COR-L47 (cell line): ENCODE data around the gene ZBTB16.

Experiments
- DNase-seq: peaks from one replicate; lab custom pipeline; 2025; lab: John Stamatoyannopoulos, UW

The ZBTB16 gene

DNA sequence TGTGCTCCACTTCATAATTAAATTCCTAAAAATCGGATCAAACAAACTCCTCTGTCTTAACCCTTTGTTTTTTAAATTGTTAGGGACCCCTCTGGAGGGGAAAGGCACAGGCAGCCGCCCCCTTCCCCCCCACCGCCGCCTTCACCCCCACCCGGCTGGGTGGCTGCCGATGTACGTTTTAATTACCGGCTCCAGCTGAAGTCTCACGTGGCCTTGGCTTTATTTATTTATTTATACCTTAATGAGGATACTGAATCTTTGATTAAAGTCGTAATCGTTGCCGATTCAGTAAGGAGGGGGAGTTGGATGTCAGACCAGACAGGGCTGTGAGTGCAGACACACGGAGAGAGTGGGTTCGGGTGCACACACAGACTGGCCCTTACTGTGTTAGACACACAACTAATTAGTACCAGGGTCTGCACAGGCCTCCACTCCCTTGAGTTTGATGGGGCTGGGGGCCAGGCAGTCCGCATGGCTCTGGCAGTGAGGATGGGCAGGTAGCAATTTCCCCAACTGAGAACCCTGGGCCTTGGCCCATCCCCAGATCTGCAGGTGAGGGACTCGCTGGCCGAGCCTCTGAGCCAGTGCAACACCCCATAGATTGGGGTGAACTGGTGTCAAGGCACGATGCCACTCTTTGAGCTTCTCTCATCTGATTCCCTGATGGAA is 185.3 kb downstream of the ZBTB16 start:
- DNase-seq, result peak; percentile 17

DNA sequence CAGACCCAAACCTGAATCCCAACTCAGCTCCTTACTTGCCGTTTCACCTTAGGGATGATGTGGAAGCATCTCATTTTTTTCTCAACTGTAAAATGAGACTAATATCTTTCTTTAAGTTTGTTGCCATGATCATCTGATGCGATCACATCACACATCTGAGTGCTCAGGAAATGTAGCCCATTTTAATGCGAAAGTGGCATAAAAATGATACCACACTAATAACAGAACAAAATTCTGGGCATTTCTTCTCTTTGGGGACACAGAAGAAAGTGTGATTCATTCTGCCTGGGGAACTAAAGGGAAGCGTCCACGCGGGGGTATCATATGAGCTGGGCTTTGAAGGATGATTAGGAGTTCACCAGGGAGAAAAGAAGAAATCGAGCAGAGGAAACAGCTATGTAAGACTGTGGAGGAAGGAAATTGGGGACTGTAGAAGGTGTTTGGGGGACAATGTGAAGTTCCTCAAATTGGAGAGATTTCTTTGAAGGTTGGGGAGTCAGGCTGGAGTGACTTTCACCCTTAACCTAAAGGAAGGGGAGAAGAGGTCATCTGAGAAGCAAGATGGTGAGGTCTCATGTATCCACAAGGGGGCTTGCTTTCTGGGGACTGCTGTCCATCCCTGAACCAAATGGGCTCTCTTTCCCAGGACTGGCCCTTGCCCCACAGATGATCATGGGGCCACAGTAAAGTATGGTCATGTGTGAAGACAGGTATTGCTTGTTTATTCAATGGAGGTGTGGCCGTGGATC is 187.0 kb downstream of the ZBTB16 start:
- no peak for DNase-seq

DNA sequence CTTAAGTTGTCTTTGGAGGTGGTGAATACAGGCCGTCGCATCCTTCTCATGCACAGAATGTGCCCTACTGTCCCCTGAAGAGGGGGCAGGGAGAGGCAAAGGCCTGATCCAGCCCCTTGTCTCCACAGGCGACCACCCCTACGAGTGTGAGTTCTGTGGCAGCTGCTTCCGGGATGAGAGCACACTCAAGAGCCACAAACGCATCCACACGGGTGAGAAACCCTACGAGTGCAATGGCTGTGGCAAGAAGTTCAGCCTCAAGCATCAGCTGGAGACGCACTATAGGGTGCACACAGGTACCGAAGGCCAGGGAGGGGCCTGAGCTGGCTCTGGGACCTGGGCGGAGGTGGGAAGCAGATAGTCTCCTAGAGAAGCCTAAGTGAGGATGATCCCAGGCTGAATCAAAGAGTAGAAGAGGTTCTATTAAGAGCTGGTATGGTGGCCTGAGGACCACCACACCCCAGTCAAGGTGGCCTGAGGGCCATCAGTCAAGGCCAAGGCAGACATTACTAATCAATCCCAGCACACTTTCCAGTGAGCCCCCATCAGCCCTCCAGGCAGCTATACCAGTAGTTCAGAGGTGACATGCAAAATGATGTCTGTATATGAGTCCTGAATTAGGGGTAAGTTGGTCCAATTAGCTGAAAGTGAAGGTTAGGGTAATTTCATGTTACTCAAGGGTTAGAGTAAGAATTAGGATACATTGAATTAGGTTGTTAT is 187.7 kb downstream of the ZBTB16 start:
- DNase-seq, result no peak

DNA sequence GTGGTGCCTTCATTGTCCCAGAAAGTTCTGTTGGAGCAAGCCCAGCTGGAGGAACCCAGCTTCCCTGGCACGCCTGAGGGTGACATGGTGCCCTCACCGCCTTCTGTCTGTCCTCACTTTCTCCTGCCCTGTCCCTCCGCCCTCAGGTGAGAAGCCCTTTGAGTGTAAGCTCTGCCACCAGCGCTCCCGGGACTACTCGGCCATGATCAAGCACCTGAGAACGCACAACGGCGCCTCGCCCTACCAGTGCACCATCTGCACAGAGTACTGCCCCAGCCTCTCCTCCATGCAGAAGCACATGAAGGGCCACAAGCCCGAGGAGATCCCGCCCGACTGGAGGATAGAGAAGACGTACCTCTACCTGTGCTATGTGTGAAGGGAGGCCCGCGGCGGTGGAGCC is 190.7 kb downstream of the ZBTB16 start:
- no peak for DNase-seq

DNA sequence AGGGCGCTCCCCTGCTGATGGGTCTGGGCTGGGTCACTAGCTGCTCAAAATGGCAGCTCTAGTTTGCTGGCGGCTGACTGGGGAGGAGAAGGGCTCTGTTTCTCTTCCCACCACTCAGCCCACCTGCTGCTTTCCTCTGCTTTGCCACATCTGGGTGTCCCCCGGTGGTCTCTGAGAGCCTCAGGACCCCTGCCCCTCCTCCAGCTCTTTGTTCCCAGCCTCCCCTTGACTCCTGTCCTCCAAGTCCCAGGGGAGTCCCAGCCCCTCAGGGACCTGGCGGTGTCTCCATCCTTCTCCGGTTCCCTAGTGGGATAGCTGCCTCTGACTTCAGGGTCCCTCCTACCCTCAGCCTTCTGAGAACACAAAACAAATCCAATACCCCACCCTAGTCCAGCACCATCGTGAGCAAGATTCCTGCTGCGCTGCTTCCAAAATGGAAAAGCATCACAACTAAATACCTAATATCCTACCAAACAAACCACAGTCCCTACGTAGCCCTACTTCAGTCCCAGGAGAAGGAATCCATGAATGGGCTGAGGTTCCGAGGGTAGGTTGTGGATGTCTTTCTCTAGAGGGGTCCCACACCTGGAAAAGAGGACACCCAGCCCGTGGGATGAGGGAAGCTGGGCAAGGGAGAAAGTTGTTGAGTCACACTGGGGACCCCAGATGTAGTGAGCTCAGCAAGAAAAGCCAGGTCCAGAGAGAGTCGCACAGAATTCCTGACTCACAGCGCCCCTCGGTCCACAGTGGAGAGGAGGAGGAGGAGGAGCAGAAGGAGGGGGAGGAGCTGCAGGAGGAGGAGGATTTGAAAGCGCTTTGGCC is 191.7 kb downstream of the ZBTB16 start:
- DNase-seq, result no peak

DNA sequence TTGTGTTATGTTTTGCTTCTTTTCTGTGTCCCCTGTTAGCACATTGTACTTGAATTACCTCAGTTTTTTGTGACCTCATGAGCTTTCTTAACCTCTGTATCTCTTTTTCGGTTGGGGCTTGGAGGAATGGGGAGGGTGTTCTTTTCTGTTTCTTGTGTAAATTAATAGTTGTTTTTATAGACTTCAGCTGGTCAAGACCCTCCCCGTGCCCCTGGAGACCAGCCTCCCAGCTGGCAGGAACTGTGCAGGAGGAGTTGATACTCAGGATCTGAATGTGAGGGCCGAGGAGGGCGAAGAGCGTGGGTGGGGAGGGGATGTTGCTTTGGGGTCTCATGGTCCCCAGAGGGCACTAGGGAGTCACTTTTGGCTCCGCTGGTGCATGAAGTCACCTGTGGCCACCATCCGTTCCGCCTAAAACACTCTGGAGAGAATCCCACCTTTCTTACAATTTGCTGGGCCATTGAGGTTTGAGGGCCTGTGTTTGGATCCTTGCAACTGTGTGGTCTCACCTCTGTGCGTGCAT is 192.4 kb downstream of the ZBTB16 start:
- no peak for DNase-seq

DNA sequence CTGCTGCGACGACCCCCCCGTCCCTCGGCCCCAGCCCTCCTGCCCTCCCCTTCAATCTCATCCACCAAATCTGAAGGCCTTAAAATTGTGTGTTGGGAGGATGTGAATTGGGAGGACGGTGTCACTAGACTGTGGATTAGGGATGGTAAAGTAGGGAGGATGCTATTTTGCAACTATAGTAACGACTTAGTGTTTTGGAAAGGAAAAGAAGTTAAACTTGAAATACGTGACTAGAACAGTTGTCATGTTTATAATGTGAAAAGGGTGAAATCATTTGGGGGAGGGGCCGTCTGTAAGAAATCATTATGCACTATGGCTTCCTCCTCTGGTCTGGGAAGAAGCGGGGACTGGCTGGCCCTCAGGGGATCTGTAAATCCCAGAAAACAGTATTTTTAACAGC is 193.3 kb downstream of the ZBTB16 start:
- DNase-seq, result no peak

DNA sequence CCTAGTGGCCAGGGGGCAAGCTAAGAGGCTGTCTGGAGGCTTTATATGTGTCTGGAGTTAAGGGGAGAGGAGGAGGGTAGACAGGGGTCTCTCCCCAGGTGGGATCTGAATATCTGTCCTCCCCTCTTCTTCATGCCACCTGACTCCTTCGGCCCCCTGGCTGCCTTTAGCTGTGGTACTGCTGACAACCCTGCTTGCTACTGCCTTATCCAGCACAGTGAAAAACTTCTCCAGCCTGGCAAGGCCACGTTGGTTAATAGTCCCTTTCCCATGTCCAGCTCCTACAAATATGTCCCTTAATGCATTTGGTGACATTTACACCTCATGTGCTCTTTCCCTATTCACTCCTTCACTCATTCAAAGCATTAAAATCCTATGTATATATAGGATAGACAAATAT is 194.3 kb downstream of the ZBTB16 start:
- no peak for DNase-seq

DNA sequence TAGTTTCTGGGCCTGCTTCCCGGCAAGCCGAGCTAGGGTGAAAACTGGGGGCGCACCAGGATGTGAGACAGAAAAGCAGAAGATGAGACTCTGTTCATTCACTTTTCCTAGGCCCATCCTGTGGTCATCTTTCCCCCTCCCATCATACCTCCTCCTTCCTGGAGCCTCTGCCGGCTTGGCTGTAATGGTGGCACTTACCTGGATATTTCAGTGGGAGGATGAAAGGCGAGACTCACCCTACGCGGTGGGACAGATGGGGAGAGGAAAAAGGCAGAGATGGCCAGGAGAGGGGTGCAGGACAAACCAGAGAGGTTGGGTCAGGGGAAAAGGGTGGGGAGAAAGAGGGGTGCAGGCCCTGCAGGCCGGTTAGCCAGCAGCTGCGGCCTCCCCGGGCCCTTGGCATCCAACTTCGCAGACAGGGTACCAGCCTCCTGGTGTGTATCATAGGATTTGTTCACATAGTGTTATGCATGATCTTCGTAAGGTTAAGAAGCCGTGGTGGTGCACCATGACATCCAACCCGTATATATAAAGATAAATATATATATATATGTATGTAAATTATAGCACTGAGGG is 195.1 kb downstream of the ZBTB16 start:
- no peak for DNase-seq

DNA sequence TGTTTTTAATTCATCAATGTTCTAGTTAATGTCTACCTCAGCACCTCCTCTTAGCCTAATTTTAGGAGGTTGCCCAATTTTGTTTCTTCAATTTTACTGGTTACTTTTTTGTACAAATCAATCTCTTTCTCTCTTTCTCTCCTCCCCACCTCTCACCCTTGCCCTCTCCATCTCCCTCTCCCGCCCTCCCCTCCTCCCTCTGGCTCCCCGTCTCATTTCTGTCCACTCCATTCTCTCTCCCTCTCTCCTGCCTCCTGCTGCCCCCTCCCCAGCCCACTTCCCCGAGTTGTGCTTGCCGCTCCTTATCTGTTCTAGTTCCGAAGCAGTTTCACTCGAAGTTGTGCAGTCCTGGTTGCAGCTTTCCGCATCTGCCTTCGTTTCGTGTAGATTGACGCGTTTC is 195.8 kb downstream of the ZBTB16 start:
- no peak for DNase-seq

DNA sequence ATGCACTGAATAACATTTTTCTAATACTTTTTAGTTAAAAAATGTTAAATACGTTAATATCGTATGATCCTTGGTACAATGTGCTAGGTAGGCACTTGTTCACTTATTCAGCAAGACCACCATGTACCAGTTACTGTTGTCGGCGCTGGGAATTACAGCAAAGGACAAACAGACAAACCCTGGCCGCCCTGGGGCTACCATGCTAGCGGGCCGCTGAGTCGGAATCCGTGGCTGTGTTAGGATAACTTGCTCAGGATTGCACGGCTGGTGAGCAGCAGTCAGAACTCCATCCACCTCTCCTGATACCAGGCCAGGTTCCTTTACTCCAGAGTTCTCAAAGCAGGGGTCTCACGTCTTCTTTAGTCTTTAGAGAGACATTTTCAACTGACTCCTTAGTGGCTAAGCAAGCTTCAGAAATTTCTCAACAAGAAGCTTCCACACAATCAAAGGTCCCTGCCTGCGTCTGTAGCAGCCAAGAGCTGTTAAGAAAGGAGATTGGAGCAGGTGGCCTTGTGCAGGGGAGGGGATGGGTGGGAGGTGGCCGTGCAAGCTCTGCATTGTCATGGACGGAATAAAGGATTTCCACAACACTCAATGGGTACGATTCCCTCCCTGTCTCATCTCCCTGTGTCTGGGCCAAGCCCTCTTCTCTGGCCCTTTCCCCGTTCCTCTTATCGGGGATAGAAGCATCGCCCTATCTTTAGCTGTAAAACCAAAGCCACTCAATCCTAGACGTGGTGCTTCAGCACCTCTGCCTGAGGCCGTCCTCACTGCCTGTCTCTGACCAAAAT is 196.9 kb downstream of the ZBTB16 start:
- DNase-seq, result no peak

DNA sequence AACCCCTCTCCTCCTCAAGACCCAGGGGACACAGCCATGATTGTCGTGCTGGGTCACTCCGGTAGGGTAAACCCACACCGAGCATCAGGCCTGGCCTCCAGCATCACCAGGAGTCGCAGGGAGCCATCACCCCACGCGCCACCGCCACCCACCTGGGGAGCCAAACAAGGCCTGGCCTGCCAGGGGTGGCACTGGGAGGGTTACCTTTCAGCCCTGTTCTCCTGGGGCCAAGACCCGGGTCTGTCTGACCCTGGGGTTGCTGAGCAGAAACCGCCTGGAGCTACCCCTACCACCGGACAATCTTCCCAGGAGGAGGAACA is 197.4 kb downstream of the ZBTB16 start:
- DNase-seq, result no peak

DNA sequence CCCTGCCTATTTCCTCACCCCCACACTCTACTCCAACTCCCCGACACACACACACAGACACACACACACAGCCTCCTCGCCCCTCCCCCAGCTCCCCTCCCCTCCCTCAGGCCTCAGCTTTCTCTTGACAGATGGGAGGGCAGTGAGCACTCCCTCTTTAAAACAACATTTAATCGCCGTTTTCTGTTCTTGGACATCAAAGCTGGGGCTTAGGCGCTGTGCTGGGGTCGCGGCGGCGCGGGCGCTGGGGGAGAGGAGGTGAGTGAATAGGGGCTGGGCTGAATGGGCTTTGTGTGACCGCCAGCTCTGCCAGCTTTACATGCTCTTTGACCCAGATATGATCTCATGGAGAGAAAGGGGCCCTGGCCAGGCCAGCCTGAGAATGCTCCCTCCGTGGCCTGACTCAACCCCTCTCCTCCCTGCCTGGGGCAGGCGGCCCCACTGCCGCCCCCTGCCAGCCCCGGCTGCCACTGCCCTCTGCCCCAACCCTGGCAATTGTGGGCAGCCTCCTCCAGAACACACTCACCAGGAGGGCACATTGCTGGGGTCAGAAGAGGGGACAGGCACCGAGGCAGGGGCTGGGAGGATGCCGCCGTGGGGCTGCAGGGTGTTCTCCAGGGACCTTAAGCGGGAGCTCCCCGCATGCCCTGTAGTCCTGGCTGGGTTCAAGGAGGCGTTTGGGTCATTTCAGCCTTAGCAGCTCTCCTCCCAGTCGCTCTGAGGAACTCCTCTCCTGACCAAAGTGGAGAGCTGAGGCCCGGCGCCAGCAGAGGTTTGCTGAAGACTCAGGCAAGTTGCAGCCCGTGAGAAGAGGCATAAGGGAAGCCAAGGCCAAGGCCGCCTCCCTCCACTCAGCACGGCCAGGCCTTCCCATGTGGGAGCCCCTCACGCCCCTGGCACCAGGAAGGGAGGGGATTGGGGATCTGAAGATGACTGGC is 198.4 kb downstream of the ZBTB16 start:
- DNase-seq, result no peak

DNA sequence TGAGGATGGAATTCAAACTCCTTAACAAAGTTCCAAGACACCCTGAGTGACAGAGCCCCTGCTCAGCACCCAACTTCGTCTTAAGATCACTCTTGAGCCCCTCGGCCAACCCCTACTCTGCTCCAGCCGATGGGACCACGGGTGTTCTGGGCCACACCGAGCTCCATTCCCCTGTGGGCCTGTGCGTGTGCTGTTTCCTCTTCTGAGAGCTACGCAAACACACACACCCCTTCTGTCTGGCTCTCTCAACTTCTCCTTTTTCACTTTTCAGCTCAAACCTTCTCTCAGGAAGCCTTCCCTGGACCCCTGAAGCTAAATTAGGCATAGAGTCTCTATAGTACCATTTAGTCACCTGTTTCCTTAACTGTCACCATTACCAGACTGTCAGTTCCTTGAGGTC is 199.2 kb downstream of the ZBTB16 start:
- no peak for DNase-seq

DNA sequence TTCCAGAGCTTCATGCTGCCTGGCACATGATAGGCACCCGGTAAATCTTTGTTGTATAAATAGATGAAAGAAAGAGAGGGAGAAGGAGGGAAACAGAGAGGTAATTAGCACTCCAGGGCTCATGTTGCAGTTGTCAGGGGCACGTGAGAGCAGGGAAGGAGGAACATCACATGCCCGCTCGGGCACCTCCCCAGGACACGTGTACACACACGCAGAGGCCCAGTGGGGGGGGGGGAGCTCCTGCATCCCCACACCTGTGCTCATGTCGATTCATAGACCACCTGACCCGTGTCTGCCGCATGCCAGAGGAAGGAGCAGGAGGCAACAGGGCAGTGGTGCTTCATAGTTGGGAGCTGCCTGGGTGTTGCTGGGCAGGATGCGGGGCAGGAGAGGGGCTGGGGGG is 199.6 kb downstream of the ZBTB16 start:
- DNase-seq, result peak; percentile 82

DNA sequence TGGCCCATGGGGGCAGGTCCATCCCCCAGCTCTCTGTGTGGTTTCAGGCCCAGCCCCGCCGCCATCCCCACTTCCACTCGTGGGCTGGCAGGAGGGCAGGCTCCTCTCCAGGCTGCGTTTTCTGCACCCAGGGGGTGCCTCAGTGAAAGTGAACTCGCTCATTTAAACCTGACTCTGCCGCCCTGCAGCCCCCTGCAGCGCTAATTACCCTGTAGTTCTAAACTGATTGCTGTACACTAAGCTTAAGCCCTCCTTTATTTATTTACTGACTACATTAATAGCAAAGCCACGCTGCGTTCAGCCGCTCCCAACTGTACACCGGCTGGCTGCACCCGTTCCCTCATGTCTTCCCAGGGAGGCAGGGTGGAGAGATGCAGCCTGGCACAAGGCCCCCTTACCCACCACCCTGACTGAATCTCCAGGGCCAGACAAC is 200.1 kb downstream of the ZBTB16 start:
- peak; percentile 97 for DNase-seq

DNA sequence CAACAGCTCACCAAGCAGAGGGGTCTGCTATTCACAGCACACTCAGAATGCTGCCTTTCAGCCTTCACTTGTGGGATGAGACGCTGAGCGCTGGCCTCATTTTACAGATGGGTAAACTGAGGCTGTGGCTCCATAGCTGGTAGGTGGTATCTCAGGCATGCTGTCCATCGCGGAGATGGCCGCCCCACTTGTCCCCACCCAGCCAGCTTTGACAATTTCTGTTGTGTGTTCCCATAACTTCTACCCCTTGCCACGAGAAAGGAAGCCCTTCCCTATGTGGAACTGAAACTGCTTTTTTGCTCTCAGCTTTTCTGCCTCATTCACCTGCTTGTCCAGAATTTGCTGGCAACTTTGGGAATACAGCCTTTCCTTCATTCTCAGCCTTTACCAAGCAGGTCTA is 200.6 kb downstream of the ZBTB16 start:
- DNase-seq, result no peak

DNA sequence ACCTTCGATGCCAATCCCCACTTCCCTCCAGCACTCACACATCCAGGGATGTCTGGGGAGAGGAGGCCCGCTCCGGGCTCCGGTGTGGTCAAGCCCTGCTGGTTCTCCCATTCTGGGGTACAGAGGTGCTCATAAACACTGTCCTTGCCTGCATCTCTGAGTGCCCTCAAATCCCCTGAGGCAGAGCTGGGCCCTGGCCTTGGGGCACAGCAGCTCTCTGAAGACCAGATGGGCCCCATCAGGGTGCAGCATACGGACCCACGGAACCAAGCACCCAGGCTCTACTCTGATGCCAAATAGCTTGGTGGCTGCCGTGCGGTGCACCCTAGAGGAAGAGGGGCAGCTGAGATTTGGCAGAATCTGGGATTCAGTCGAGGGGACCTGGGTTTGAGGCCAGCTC is 201.0 kb downstream of the ZBTB16 start:
- no peak for DNase-seq

DNA sequence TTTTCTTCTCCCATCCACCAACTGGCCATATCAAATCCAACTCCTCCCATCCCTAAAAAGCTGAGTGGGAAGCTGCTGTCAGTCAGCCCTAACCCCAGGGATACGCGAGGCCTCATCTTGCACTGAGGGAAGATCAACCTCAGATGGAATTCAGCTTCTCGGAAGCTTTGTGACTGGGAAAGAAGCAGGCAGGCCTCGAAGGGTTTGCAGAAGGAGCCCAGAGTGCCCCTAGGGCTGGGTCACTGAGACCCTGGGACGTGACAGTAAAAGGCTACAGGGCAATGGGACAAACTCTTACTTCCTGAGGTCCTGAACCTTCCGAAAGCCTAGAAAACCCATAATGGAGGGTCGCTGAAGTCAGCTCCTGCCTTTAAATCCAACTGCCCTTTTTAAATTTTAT is 202.3 kb downstream of the ZBTB16 start:
- no peak for DNase-seq
